Smooth muscle cell of bladder (primary cell): ENCODE measurements around the gene TMEM171. TPM values are rescaled to one million over a fixed set of nuclear protein-coding genes. Genes with fewer than 3 reads are reported as not detected.

ENCODE experiments used
- total RNA-seq: library from RNA; depleted of rRNA; stranded (reverse); fragments of >200 nt; gene quantifications from 2 replicates; pipeline ENCODE4 v1.2.3, GENCODE V29; 2014

The TMEM171 gene, protein sequence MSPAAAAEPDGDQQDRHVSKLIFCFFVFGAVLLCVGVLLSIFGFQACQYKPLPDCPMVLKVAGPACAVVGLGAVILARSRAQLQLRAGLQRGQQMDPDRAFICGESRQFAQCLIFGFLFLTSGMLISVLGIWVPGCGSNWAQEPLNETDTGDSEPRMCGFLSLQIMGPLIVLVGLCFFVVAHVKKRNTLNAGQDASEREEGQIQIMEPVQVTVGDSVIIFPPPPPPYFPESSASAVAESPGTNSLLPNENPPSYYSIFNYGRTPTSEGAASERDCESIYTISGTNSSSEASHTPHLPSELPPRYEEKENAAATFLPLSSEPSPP
- total RNA-seq = 0.46 and 1.1 TPM in 2 replicates

DNA sequence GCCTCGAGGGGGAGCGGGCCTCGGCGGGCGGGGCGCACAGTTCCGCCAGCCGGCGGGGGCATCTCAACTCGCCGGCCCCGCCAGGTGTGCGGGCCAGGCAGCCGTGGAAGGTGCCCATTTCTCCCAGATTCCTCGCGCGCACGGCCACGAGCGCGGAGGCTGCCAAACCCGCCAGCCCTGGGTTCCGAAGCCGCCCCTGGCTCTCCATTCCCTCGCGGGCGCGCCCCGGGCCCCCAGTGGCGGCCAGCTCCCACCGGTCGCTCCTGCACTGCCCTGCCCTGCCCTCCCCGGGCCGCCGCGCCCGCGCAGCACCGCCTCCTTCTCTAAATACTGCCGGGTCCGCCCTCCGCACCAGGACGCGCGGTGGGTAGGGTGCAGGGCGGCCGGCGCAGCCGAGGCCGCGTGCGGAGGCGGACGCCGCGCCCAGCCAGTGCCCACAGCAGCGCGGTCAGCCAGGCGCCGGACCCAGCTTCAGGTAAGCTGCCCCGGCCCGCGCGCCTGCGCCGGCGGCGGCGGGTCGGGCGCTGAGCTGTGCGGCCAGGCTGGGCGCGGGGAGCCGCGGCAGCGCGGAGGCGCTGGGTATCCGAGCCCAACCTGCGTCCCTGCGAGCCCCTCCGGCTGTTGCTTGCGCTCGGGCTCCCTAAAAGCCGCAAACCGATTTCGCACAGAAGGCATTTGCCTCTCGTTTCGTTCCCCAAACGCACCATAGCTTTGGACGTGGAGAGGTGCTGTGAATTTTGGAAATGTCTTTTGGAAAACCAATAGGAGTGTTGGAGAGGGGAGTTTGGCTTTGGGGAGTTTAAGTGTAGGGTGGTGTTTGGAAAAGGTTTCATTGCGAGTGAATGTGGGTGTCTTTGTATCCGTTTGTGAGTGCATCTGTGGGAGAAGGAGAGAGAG lies at the start of gene TMEM171:
TMEM171 (plus strand) TSS at position 354 of the 897 bp plus-strand sequence. CDS start 2,799 bp downstream, outside the sequence.

DNA sequence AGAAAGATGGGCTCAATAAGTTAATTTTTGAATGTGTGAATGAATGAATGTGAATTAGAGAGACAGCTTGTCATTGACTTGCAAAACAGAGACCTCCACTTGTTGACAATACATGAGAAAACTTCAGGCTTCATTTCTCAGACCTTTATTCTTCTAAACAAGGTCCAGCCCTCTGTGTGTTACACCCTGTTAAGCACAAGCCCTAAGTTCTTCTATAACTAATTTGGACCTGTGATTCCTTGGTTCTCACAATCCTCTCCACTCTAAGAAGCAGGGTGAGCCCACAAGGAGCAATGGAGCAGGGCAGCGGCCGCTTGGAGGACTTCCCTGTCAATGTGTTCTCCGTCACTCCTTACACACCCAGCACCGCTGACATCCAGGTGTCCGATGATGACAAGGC lies 52.6 kb downstream of the TMEM171 start, which contains the start of gene TMEM174:
TMEM174 (plus strand) TSS at position 243 of the 400 bp plus-strand sequence; CDS start at position 294, 51 bp downstream.

Other genes with a start within 250 kb of the TMEM171 start
- 10.7 and 11.0 TPM in 2 replicates for gene FCHO2, start 164.5 kb upstream of the TMEM171 start, total RNA-seq
- not detected in 2 replicates for gene TMEM174, start 52.6 kb downstream of the TMEM171 start, total RNA-seq